ENCODE results near the gene EPHA10.

GRCh38 chr1:37717631-37718030 lies 47.3 kb downstream of the EPHA10 start:
- no peak for TF ChIP-seq EZH2phosphoT487 (IDR thresholded peaks at IDR 0.05; ENCODE audit: borderline replicate concordance)
- TF ChIP-seq, protein P1, sequence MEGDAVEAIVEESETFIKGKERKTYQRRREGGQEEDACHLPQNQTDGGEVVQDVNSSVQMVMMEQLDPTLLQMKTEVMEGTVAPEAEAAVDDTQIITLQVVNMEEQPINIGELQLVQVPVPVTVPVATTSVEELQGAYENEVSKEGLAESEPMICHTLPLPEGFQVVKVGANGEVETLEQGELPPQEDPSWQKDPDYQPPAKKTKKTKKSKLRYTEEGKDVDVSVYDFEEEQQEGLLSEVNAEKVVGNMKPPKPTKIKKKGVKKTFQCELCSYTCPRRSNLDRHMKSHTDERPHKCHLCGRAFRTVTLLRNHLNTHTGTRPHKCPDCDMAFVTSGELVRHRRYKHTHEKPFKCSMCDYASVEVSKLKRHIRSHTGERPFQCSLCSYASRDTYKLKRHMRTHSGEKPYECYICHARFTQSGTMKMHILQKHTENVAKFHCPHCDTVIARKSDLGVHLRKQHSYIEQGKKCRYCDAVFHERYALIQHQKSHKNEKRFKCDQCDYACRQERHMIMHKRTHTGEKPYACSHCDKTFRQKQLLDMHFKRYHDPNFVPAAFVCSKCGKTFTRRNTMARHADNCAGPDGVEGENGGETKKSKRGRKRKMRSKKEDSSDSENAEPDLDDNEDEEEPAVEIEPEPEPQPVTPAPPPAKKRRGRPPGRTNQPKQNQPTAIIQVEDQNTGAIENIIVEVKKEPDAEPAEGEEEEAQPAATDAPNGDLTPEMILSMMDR (conservative IDR thresholded peaks at IDR 0.05; ENCODE audit: low read length), result no peak
